Smooth muscle cell (in vitro differentiated cells): ENCODE data around the gene RYR3. TPM values are rescaled to one million over a fixed set of nuclear protein-coding genes. Genes with fewer than 3 reads are reported as not detected.

Source experiments
- DNase-seq: peaks from one replicate; lab custom pipeline; 2025; ENCODE audit not compliant: unreplicated experiment; lab: John Stamatoyannopoulos, UW
- H2AFZ ChIP-seq: fragments of 200-600 bp; sonication (generic); 2 replicates; pipeline ENCODE4 v1.6.0; 2016; ENCODE audit warnings: antibody characterized with exemption, low read depth, mild to moderate bottlenecking
- H3F3A ChIP-seq: fragments of 200-600 bp; sonication (generic); 2 replicates; pipeline ENCODE4 v1.6.0; 2017; ENCODE audit warnings: antibody characterized with exemption, low read depth
- H3K27ac ChIP-seq: fragments of 200-600 bp; sonication (generic); 2 replicates; pipeline ENCODE4 v1.5.1; 2016; ENCODE audit warnings: low read depth, mild to moderate bottlenecking
- H3K27me3 ChIP-seq: fragments of 200-600 bp; sonication (generic); 2 replicates; pipeline ENCODE4 v1.6.1; 2016; ENCODE audit warnings: low read depth, mild to moderate bottlenecking
- H3K36me3 ChIP-seq: fragments of 200-600 bp; sonication (generic); 2 replicates; pipeline ENCODE4 v1.5.1; 2016; ENCODE audit warnings: low read depth
- H3K4me1 ChIP-seq: fragments of 200-600 bp; sonication (generic); 2 replicates; pipeline ENCODE4 v1.5.1; 2016; ENCODE audit warnings: low read depth
- H3K4me2 ChIP-seq: fragments of 200-600 bp; sonication (generic); 2 replicates; pipeline ENCODE4 v1.6.0; 2016; ENCODE audit warnings: mild to moderate bottlenecking
- H3K4me3 ChIP-seq: fragments of 200-600 bp; sonication (generic); 2 replicates; pipeline ENCODE4 v1.5.1; 2016; ENCODE audit warnings: mild to moderate bottlenecking
- H3K79me2 ChIP-seq: fragments of 200-600 bp; sonication (generic); 2 replicates; pipeline ENCODE4 v1.6.0; 2016; ENCODE audit warnings: low read depth, mild to moderate bottlenecking
- H3K9ac ChIP-seq: fragments of 200-600 bp; sonication (generic); 2 replicates; pipeline ENCODE4 v1.6.0; 2016; ENCODE audit warnings: low read depth
- H3K9me3 ChIP-seq: fragments of 200-600 bp; sonication (generic); replicated peaks from 2 replicates; pipeline ENCODE4 v1.5.1; 2016; ENCODE audit warnings: low read depth
- H4K20me1 ChIP-seq: fragments of 200-600 bp; sonication (generic); 2 replicates; pipeline ENCODE4 v1.6.0; 2016; ENCODE audit warnings: low read depth
- WGBS: methylation state at CpG from one replicate; pipeline ENCODE4 v1.1.7; 2016; ENCODE audit warnings: low lambda C conversion rate; 5-methylcytosine and 5-hydroxymethylcytosine counted together
- polyA plus RNA-seq: library from polyadenylated mRNA; unstranded; fragments of >200 nt; fragmentation: Nextera tagmentation; extraction: Ambion mirVana; gene quantifications from 2 replicates; pipeline ENCODE4 v1.2.1, GENCODE V29; 2016
- total RNA-seq: library from RNA; depleted of rRNA; stranded (reverse); fragments of >200 nt; gene quantifications from 2 replicates; pipeline ENCODE4 v1.2.3, GENCODE V29; 2014
- TF ChIP-seq, protein P1 (sequence below): fragments of 200-600 bp; sonication (generic); IDR thresholded peaks from 2 replicates; pipeline ENCODE4 v1.5.1; 2017; ENCODE audit warnings: borderline replicate concordance, mild to moderate bottlenecking, antibody characterized with exemption; ENCODE audit not compliant: insufficient read depth, poor library complexity, severe bottlenecking

The RYR3 gene
- total and polyA plus RNA-seq, 2 experiments from 2014 or later = 0.23 to 6.2 TPM

GRCh38 chr15:33378866-33379480 lies 68.2 kb downstream of the RYR3 start:
- Histone ChIP-seq H3K79me2 (no peaks in the 10 kb centered on the region), H3F3A (no peaks in the 10 kb centered on the region), H3K9me3 (no peaks in the 10 kb centered on the region), H4K20me1 (no peaks in the 10 kb centered on the region), H3K27me3 (no peaks in the 10 kb centered on the region), H2AFZ (no peak overlapping the region), H3K27ac (no peak overlapping the region), H3K9ac (no peak overlapping the region), H3K4me1 (no peaks in the 10 kb centered on the region), H3K4me2 (no peak overlapping the region), H3K36me3 (no peaks in the 10 kb centered on the region), H3K4me3 (no peak overlapping the region)
- 84% methylated on average over 2 of the region's 2 CpGs for WGBS
- TF ChIP-seq, protein P1, sequence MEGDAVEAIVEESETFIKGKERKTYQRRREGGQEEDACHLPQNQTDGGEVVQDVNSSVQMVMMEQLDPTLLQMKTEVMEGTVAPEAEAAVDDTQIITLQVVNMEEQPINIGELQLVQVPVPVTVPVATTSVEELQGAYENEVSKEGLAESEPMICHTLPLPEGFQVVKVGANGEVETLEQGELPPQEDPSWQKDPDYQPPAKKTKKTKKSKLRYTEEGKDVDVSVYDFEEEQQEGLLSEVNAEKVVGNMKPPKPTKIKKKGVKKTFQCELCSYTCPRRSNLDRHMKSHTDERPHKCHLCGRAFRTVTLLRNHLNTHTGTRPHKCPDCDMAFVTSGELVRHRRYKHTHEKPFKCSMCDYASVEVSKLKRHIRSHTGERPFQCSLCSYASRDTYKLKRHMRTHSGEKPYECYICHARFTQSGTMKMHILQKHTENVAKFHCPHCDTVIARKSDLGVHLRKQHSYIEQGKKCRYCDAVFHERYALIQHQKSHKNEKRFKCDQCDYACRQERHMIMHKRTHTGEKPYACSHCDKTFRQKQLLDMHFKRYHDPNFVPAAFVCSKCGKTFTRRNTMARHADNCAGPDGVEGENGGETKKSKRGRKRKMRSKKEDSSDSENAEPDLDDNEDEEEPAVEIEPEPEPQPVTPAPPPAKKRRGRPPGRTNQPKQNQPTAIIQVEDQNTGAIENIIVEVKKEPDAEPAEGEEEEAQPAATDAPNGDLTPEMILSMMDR = no peak
- DNase-seq = no peak

- Histone ChIP-seq H3K9ac (no peak overlapping the region), H3F3A (no peaks in the 10 kb centered on the region), H3K4me3 (no peak overlapping the region), H4K20me1 (no peaks in the 10 kb centered on the region), H3K79me2 (no peaks in the 10 kb centered on the region), H3K36me3 (no peaks in the 10 kb centered on the region), H3K27me3 (no peaks in the 10 kb centered on the region), H3K4me1 (no peaks in the 10 kb centered on the region), H3K9me3 (no peaks in the 10 kb centered on the region), H2AFZ (no peak overlapping the region), H3K27ac (no peak overlapping the region), H3K4me2 (no peak overlapping the region)
- TF ChIP-seq, protein P1 = no peak
- WGBS = 90% methylated on average over 8 of the region's 8 CpGs
- no peak for DNase-seq
Measured at GRCh38 chr15:33380406-33380805, 69.6 kb downstream of the RYR3 start.

DNA sequence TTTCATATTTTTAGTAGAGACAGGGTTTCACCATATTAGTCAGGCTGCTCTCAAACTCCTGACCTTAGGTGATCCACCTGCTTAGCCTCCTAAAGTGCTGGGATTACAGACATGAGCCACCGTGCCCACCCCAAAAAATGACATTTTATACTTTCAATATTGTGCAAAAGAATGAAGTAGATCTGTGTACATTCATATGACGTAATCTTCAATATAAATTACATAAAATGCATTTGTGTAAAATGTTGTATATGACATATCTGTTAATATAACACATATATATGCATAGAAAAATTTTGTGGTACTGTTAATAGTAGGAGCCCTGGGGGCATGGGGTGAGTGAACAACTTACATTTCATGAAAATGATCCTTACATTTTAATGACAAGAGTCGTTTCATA lies 71.7 kb downstream of the RYR3 start:
- 92% methylated on average over 3 of the region's 3 CpGs for WGBS
- no peaks in the 10 kb centered on the region for H3K4me1 ChIP-seq
- H2AFZ ChIP-seq = no peak overlapping the region
- H3K27ac ChIP-seq = no peak overlapping the region
- no peaks in the 10 kb centered on the region for H3K36me3 ChIP-seq
- no peaks in the 10 kb centered on the region for H3F3A ChIP-seq
- no peaks in the 10 kb centered on the region for H3K79me2 ChIP-seq
- H4K20me1 ChIP-seq = no peaks in the 10 kb centered on the region
- H3K27me3 ChIP-seq = no peaks in the 10 kb centered on the region
- no peak overlapping the region for H3K4me2 ChIP-seq
- no peaks in the 10 kb centered on the region for H3K9me3 ChIP-seq
- no peak overlapping the region for H3K4me3 ChIP-seq
- no peak overlapping the region for H3K9ac ChIP-seq
- DNase-seq = no peak
- TF ChIP-seq, protein P1 = no peak

GRCh38 chr15:33384307-33384706 lies 73.5 kb downstream of the RYR3 start:
- H3K36me3 ChIP-seq = no peaks in the 10 kb centered on the region
- no peak overlapping the region for H3K27ac ChIP-seq
- H3K27me3 ChIP-seq = peaks cover 6% of the 10 kb centered on the region
- no peaks in the 10 kb centered on the region for H4K20me1 ChIP-seq
- H3K4me2 ChIP-seq = no peak overlapping the region
- 95% methylated on average over 3 of the region's 3 CpGs for WGBS
- no peak for DNase-seq
- H3K4me3 ChIP-seq = no peak overlapping the region
- no peak overlapping the region for H3K9ac ChIP-seq
- no peaks in the 10 kb centered on the region for H3F3A ChIP-seq
- TF ChIP-seq, protein P1 = no peak
- no peaks in the 10 kb centered on the region for H3K9me3 ChIP-seq
- no peaks in the 10 kb centered on the region for H3K79me2 ChIP-seq
- no peaks in the 10 kb centered on the region for H3K4me1 ChIP-seq
- H2AFZ ChIP-seq = no peak overlapping the region
